ENCODE results near the gene RXRG.

Gene RXRG

GRCh38 chr1:165375623-165376022, 69.3 kb downstream of the RXRG start:
- H3K4me3 ChIP-seq (ENCODE audit: low read length): peak overlapping the region; percentile 55
- no peak for TF ChIP-seq CTCF (conservative IDR thresholded peaks at IDR 0.05; ENCODE audit: low read length)
- DNase-seq (ENCODE audit: low read depth): no peak

- TF ChIP-seq CTCF (conservative IDR thresholded peaks at IDR 0.05; ENCODE audit: low read length): no peak
- H3K4me3 ChIP-seq (ENCODE audit: low read length): no peak overlapping the region
- peak; percentile 25 for DNase-seq (ENCODE audit: low read depth)
Observed at GRCh38 chr1:165371588-165372225, 73.2 kb downstream of the RXRG start.

GRCh38 chr1:165369255-165369848, 75.6 kb downstream of the RXRG start:
- peak; percentile 57 for DNase-seq (ENCODE audit: low read depth)
- TF ChIP-seq CTCF (conservative IDR thresholded peaks at IDR 0.05; ENCODE audit: low read length): peak; percentile 89

GRCh38 chr1:165367375-165367993, 77.4 kb downstream of the RXRG start:
- peak; percentile 67 for DNase-seq (ENCODE audit: low read depth)
- peak; percentile 99 for TF ChIP-seq CTCF (conservative IDR thresholded peaks at IDR 0.05; ENCODE audit: low read length)
- H3K4me3 ChIP-seq (ENCODE audit: low read length): no peak overlapping the region

More at GRCh38 chr1:165369255-165369848, 75.6 kb downstream of the RXRG start:
- H3K4me3 ChIP-seq (ENCODE audit: low read length): no peak overlapping the region

- no peak for DNase-seq (ENCODE audit: low read depth)
- TF ChIP-seq CTCF (conservative IDR thresholded peaks at IDR 0.05; ENCODE audit: low read length): no peak
- no peak overlapping the region for H3K4me3 ChIP-seq (ENCODE audit: low read length)
Observed at GRCh38 chr1:165365341-165365740, 79.6 kb downstream of the RXRG start.

- peak; percentile 35 for DNase-seq (ENCODE audit: low read depth)
- TF ChIP-seq CTCF (conservative IDR thresholded peaks at IDR 0.05; ENCODE audit: low read length): no peak
- H3K4me3 ChIP-seq (ENCODE audit: low read length): no peak overlapping the region
Observed at GRCh38 chr1:165364568-165365133, 80.3 kb downstream of the RXRG start.

All from AG10803 (cell line).